B cell (primary cell): ENCODE data around the gene NHEJ1.

Source experiments
- EZH2 ChIP-seq: IDR thresholded peaks from 2 replicates; pipeline ENCODE4 v1.6.1; 2012; ENCODE audit warnings: borderline replicate concordance, low read depth, mild to moderate bottlenecking, moderate library complexity, low read length; ENCODE audit not compliant: insufficient read depth, poor library complexity, severe bottlenecking
- TF ChIP-seq, protein P1 (sequence below): fragments of 200-600 bp; IDR thresholded peaks from one replicate; pipeline ENCODE4 v1.8.0; 2022; ENCODE audit warnings: antibody characterized with exemption, mild to moderate bottlenecking

DNA sequence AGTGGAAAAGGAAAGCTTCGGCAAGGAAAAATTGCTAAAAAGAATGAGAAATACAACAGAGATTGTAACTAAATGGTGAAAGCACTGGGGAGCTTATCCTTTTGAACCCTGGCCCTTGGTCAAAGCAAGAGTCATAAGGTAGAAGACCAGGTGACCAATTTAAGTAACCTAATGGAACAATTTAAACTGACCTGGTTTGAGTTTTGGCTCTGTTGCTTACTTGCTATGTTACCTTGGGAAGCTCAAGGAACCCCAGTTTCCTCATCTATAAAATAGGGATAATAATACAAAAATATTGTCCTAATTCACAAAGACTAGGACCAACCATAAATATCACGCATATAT lies 48.6 kb downstream of the NHEJ1 start:
- no peak for TF ChIP-seq EZH2
- TF ChIP-seq, protein P1, sequence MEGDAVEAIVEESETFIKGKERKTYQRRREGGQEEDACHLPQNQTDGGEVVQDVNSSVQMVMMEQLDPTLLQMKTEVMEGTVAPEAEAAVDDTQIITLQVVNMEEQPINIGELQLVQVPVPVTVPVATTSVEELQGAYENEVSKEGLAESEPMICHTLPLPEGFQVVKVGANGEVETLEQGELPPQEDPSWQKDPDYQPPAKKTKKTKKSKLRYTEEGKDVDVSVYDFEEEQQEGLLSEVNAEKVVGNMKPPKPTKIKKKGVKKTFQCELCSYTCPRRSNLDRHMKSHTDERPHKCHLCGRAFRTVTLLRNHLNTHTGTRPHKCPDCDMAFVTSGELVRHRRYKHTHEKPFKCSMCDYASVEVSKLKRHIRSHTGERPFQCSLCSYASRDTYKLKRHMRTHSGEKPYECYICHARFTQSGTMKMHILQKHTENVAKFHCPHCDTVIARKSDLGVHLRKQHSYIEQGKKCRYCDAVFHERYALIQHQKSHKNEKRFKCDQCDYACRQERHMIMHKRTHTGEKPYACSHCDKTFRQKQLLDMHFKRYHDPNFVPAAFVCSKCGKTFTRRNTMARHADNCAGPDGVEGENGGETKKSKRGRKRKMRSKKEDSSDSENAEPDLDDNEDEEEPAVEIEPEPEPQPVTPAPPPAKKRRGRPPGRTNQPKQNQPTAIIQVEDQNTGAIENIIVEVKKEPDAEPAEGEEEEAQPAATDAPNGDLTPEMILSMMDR: no peak
